GM12801 (cell line): ENCODE data around the gene PROS1.

Source experiments
- TF ChIP-seq, protein P1 (sequence below): IDR thresholded peaks from one replicate; pipeline ENCODE4 v1.5.1; 2011; ENCODE audit warnings: control low read depth; ENCODE audit not compliant: insufficient read length; ENCODE audit errors: extremely low read depth

The PROS1 gene

DNA sequence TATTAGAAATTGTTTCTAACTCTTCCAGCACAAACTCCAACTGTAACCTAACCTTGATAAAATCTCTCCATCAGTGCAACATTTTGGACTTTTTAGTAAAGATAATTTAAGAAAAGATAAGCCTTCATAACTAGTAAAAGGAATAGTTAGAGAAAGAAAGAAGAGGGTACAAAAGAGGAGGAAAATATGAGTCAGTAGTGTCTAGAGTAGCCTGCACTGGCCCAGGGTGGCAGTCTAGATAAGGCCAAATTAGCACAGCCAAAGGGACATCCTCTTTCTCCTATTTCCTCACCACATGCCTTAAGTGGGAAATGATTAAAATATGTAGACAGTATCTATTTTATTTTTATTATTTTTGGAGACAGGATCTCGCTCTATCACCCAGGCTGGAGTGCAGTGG is 3.7 kb downstream of the PROS1 start:
- TF ChIP-seq, protein P1, sequence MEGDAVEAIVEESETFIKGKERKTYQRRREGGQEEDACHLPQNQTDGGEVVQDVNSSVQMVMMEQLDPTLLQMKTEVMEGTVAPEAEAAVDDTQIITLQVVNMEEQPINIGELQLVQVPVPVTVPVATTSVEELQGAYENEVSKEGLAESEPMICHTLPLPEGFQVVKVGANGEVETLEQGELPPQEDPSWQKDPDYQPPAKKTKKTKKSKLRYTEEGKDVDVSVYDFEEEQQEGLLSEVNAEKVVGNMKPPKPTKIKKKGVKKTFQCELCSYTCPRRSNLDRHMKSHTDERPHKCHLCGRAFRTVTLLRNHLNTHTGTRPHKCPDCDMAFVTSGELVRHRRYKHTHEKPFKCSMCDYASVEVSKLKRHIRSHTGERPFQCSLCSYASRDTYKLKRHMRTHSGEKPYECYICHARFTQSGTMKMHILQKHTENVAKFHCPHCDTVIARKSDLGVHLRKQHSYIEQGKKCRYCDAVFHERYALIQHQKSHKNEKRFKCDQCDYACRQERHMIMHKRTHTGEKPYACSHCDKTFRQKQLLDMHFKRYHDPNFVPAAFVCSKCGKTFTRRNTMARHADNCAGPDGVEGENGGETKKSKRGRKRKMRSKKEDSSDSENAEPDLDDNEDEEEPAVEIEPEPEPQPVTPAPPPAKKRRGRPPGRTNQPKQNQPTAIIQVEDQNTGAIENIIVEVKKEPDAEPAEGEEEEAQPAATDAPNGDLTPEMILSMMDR = no peak

GRCh38 chr3:93969443-93969842 is 4.3 kb downstream of the PROS1 start:
- TF ChIP-seq, protein P1 = no peak

DNA sequence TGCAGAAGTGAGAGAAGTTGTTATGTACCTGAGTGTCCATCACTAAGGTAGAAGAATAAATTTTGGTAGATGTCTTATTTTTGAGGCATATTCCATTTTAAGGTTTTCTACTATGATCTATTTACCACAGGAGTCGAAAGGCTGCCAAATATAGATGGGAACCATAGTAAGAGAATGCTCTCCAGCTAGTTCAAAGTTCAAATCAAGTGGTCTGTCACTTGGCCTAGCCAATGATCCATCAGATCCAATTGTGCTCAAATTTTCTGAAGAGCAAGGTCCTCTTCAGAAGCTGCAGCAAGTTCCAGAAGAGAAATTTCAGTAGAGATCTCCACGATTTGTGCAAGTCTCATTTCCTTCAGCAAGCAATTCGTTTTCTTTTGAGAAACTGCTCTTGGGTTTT is 10.9 kb downstream of the PROS1 start:
- TF ChIP-seq, protein P1 = no peak

GRCh38 chr3:93961489-93961888 is 12.2 kb downstream of the PROS1 start:
- TF ChIP-seq, protein P1 = no peak

GRCh38 chr3:93961026-93961425 is 12.7 kb downstream of the PROS1 start:
- TF ChIP-seq, protein P1 = no peak

- TF ChIP-seq, protein P1 = no peak
Measured at GRCh38 chr3:93936549-93936948, 37.1 kb downstream of the PROS1 start.

DNA sequence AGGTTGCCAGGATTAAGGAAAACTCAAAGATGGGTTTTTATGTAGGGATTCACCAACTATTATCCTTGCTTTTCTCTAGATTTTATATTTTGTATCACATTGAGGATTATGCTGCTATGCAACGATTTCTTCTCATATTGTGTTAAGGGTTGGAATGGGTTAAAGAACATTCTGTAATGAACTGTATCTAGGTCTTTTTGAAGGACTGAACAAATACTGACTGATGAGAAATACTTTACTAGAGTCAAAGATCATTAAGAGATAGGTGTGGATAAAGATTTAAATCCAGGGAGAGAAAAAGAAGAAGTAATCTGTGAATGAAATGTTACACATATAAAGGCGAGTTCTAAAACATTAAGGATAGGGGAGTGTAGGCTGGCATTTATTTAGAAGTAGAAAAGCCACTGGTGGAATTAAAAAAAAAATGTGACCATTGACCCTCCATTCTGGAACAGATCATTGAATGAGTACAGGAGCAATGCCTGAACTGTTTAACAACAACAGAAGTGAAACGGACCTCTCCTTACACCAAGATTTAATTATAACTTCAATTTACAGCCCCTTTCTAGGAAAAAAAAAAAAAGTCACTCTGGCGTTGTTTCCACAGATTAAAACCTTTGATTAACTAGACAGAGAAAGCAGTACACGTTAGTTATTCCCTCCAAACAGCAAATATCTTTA is 39.2 kb downstream of the PROS1 start:
- TF ChIP-seq, protein P1 = no peak
